Kidney epithelial cell (primary cell): ENCODE measurements around the gene PPIP5K2. TPM values are rescaled to one million over a fixed set of nuclear protein-coding genes. Genes with fewer than 3 reads are reported as not detected.

Experiments
- DNase-seq: peaks from one replicate; pipeline ENCODE4 v3.0.0-alpha.2; 2010; ENCODE audit warnings: low read depth
- H3K27me3 ChIP-seq: 2 replicates; pipeline ENCODE4 v1.6.0; 2011; ENCODE audit warnings: low read length; ENCODE audit not compliant: control insufficient read depth, insufficient read depth
- H3K36me3 ChIP-seq: 2 replicates; pipeline ENCODE4 v1.5.1; 2011; ENCODE audit warnings: low read length; ENCODE audit not compliant: control insufficient read depth, insufficient read depth
- H3K4me3 ChIP-seq: 2 replicates; pipeline ENCODE4 v1.5.1; 2011; ENCODE audit warnings: low read depth, mild to moderate bottlenecking, control low read depth, low read length
- total RNA-seq: library from RNA; depleted of rRNA; stranded (reverse); fragments of >200 nt; gene quantifications from 2 replicates; pipeline ENCODE4 v1.2.3, GENCODE V29; 2015
- TF ChIP-seq, protein P1 (sequence below): IDR thresholded peaks from 2 replicates; pipeline ENCODE4 v1.5.1; 2011; ENCODE audit warnings: mild to moderate bottlenecking, moderate library complexity, low read length, control low read depth, inconsistent platforms; ENCODE audit not compliant: insufficient read depth, poor library complexity, severe bottlenecking

Gene PPIP5K2
- total RNA-seq, 1 donor from 2014 or later = 49.9 TPM

DNA sequence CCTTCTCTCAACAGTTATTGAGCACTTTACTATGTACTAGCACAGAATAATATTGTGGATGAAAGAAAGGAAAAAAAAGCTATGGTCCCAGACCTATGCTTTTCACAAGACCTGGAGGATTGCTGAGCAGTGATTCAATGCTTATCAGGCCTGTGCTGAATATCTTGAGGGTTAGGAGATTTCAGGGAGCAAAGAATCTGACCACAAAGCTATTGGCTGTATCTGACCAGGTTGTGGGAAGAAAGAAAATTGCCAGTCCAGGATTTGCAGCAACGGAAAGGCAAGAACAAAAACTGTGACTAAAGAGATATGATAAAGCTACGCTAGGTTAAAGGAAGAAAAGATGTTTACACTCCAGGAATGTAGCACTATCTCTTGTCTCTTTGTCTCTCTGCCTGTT lies 123.6 kb downstream of the PPIP5K2 start:
- Histone ChIP-seq H3K4me3 (no peak overlapping the region), H3K36me3 (no peaks in the 10 kb centered on the region), H3K27me3 (no peaks in the 10 kb centered on the region)
- TF ChIP-seq, protein P1, sequence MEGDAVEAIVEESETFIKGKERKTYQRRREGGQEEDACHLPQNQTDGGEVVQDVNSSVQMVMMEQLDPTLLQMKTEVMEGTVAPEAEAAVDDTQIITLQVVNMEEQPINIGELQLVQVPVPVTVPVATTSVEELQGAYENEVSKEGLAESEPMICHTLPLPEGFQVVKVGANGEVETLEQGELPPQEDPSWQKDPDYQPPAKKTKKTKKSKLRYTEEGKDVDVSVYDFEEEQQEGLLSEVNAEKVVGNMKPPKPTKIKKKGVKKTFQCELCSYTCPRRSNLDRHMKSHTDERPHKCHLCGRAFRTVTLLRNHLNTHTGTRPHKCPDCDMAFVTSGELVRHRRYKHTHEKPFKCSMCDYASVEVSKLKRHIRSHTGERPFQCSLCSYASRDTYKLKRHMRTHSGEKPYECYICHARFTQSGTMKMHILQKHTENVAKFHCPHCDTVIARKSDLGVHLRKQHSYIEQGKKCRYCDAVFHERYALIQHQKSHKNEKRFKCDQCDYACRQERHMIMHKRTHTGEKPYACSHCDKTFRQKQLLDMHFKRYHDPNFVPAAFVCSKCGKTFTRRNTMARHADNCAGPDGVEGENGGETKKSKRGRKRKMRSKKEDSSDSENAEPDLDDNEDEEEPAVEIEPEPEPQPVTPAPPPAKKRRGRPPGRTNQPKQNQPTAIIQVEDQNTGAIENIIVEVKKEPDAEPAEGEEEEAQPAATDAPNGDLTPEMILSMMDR = no peak
- DNase-seq = no peak

DNA sequence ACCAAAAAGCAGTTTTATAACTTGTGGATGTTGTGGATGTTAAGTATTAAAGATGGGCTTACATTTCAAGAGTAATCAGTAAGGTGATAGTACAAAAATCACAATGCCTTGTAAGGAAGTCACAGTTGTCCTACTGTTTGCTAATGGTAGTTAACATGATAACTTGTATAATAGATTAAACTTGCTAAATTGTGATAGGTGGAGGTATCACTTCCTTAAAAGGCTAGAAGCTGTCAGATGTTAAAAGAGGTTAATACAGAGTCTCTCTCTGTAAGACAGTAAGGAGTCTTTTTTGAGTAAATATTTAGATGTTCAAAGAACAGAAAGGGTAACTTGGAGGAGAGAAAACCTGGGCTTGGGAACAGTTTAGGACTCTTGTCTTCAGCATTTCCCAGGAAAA lies 124.3 kb downstream of the PPIP5K2 start:
- DNase-seq = no peak
- H3K4me3 ChIP-seq = no peak overlapping the region
- TF ChIP-seq, protein P1 = no peak
- H3K27me3 ChIP-seq = no peaks in the 10 kb centered on the region
- no peaks in the 10 kb centered on the region for H3K36me3 ChIP-seq

DNA sequence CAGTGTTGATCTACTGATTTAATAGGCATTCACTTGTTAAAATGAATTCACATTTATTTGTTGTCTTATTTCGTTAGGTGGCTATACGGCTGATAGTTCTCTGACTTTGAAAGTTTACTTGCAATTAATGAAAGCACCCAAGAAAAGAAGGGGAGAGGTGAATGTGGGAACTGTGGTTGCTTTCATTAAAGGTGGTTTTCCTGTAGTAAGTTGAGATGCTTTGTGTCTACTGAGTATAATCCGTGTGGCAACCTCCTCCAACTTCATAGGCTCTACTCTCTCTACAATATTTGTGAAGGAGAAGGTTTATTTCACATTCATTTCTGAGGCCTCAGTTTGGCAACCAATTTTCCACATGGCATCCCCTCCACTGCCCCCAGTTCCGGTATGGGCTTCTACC lies 125.7 kb downstream of the PPIP5K2 start:
- Histone ChIP-seq H3K4me3 (no peak overlapping the region), H3K27me3 (no peaks in the 10 kb centered on the region), H3K36me3 (no peaks in the 10 kb centered on the region)
- TF ChIP-seq, protein P1 = no peak
- DNase-seq = no peak

DNA sequence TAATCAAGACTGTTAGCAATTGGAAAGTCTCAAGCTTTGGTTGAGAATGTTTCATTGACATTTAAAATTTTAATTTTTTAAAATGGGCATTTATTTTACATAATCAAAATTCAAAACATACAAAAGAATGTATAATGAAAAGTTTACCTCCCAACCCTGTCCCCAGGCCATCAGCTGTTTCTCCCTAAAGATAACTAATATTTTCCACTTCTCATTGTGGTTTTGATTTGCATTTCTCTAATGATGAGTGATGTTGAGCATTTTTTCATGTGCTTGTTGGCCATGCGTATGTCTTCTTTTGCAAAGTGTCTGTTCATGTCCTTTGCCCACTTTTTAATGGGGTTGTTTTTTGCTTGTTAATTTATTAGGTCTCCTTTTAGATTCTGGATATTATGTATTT lies 127.0 kb downstream of the PPIP5K2 start:
- Histone ChIP-seq H3K36me3 (no peaks in the 10 kb centered on the region), H3K27me3 (no peaks in the 10 kb centered on the region), H3K4me3 (no peak overlapping the region)
- TF ChIP-seq, protein P1 = no peak
- DNase-seq = no peak

DNA sequence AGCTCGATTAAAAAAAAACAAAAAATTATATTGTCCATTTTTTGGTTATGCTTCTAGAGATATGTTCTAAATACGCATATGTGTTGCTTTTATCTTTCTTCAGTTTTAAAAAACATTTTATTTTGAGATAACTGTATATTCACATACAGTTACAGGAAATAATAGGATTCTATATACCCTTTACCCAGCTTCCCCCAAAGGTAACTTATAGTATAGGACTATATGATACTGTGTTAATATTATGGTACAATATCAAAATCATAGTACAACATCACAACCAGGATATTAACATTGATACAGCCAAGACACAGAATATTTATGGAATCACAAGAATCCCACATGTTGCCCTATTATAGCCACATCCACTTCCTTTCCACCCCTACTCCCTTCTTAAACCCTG lies 129.0 kb downstream of the PPIP5K2 start:
- H3K36me3 ChIP-seq = no peaks in the 10 kb centered on the region
- H3K27me3 ChIP-seq = no peaks in the 10 kb centered on the region
- no peak overlapping the region for H3K4me3 ChIP-seq
- TF ChIP-seq, protein P1 = no peak
- no peak for DNase-seq

DNA sequence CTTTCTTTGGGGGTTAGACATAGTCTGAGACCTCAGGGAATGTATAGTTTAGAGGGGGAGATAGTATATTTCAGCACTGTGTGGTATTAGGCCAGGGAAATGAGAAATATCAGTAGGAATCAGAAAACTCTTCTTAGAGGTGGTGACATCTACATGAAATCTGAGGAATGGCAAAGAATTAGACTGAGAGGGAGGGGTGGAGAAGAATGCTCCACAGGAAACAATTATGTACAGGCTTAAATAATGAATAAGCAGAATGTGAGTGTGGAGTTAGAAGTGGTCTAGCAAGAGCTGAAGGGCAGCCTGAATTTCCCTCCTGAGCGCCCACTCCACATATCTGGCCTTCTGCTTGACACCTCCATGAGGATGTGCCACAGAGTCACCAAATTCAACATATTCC lies 134.8 kb downstream of the PPIP5K2 start:
- no peak for DNase-seq
- Histone ChIP-seq H3K36me3 (no peaks in the 10 kb centered on the region), H3K27me3 (no peaks in the 10 kb centered on the region), H3K4me3 (no peak overlapping the region)
- TF ChIP-seq, protein P1 = no peak
